ENCODE measurements around the gene FTO.

DNA sequence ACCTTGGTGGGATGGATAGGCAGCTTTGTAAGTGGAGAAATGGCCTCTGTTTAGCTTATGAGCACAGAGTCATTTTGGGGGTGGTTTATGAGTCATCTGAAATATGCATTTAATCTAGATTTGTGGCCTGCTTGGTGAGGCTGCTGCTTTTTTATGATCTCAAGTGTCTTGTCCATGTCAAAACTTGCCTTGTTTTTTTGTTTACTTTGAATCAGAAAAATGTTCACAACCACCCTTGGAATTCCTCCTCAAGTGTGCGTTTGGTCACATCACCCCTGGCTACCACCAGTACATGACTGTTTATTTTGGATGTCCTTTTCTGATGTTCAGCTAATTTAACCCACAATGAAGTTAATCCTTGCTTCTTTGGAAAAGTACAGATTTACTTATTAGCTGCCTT is 64.6 kb downstream of the FTO start:
- TF ChIP-seq POLR2AphosphoS5 (IDR thresholded peaks at IDR 0.05) (no peak), EP300 (IDR thresholded peaks at IDR 0.05) (no peak)
- TF ChIP-seq, protein P1, sequence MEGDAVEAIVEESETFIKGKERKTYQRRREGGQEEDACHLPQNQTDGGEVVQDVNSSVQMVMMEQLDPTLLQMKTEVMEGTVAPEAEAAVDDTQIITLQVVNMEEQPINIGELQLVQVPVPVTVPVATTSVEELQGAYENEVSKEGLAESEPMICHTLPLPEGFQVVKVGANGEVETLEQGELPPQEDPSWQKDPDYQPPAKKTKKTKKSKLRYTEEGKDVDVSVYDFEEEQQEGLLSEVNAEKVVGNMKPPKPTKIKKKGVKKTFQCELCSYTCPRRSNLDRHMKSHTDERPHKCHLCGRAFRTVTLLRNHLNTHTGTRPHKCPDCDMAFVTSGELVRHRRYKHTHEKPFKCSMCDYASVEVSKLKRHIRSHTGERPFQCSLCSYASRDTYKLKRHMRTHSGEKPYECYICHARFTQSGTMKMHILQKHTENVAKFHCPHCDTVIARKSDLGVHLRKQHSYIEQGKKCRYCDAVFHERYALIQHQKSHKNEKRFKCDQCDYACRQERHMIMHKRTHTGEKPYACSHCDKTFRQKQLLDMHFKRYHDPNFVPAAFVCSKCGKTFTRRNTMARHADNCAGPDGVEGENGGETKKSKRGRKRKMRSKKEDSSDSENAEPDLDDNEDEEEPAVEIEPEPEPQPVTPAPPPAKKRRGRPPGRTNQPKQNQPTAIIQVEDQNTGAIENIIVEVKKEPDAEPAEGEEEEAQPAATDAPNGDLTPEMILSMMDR (IDR thresholded peaks at IDR 0.05) = no peak
